ENCODE data around the gene FGD6. TPM values are rescaled to one million over a fixed set of nuclear protein-coding genes. Genes with fewer than 3 reads are reported as not detected.

The FGD6 gene
- total RNA-seq, 1 experiment from 2014 or later, result 42.5 TPM

DNA sequence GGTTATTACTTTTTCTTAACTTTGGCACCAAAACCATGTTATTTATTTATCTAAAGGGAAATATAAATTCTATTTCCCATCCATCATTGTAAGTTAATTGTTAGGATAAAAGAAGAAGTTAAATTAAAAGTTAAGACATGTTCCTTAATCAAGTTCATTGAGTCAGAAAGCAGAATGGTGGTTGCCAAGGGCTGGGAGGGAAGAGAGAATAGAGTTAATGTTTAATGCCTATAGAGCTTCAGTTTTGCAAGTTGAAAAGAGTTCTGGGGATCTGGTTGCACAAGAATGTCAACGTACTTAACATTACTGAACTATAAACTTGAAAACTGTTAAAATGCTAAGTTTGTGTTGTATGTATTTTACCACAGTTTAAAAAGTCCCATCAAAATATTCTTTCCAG lies 80.7 kb downstream of the FGD6 start:
- Histone ChIP-seq H3K9ac (ENCODE audit: low read length) (no peak overlapping the region), H3K4me3 (ENCODE audit: low read length) (no peak overlapping the region), H4K20me1 (ENCODE audit: insufficient read depth, low read depth, low read length) (no peaks in the 10 kb centered on the region), H3K27me3 (ENCODE audit: low read length) (no peaks in the 10 kb centered on the region), H3K4me1 (ENCODE audit: low read length) (no peaks in the 10 kb centered on the region), H3K27ac (ENCODE audit: low read length) (no peak overlapping the region), H3K79me2 (ENCODE audit: low read length) (peaks cover 3% of the 10 kb centered on the region; the same call in 1 of the 2 replicates), H2AFZ (ENCODE audit: low read length) (no peak overlapping the region), H3K9me2 (replicated peaks; ENCODE audit: insufficient read depth, low read length) (no peaks in the 10 kb centered on the region), H3K36me3 (ENCODE audit: insufficient read depth, low read length) (peaks cover 46% of the 10 kb centered on the region), H3K9me3 (ENCODE audit: low read length) (no peaks in the 10 kb centered on the region), H3K4me2 (ENCODE audit: low read depth, low read length, poor library complexity, severe bottlenecking) (no peak overlapping the region)
- DNase-seq, result no peak

DNA sequence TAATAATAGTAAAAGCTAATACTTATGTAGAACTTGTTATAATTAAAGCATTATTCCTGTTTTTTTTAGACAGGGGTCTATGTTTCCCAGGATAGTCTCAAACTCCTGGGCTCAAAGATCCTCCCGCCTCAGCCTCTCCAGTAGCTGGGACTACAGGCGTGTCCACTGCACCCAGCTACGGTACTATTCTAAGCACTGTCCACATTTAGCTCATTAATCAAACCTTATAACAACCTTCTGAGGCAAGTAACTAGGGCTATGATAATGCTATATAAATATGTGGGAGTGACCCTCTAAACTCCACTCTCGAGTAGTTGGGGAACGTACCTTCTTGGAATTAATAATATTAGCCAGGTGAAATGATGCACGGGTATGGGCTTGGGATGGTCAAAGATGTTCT lies 83.2 kb downstream of the FGD6 start:
- Histone ChIP-seq H3K4me1 (ENCODE audit: low read length) (no peaks in the 10 kb centered on the region), H3K27me3 (ENCODE audit: low read length) (no peaks in the 10 kb centered on the region), H4K20me1 (ENCODE audit: insufficient read depth, low read depth, low read length) (no peaks in the 10 kb centered on the region), H3K9me2 (replicated peaks; ENCODE audit: insufficient read depth, low read length) (no peaks in the 10 kb centered on the region), H3K9me3 (ENCODE audit: low read length) (no peaks in the 10 kb centered on the region), H3K27ac (ENCODE audit: low read length) (no peak overlapping the region), H3K4me3 (ENCODE audit: low read length) (no peak overlapping the region), H3K4me2 (ENCODE audit: low read depth, low read length, poor library complexity, severe bottlenecking) (no peak overlapping the region), H3K36me3 (ENCODE audit: insufficient read depth, low read length) (peaks cover 46% of the 10 kb centered on the region), H3K79me2 (ENCODE audit: low read length) (peaks cover 3% of the 10 kb centered on the region; the same call in 1 of the 2 replicates), H2AFZ (ENCODE audit: low read length) (no peak overlapping the region), H3K9ac (ENCODE audit: low read length) (no peak overlapping the region)
- no peak for DNase-seq

DNA sequence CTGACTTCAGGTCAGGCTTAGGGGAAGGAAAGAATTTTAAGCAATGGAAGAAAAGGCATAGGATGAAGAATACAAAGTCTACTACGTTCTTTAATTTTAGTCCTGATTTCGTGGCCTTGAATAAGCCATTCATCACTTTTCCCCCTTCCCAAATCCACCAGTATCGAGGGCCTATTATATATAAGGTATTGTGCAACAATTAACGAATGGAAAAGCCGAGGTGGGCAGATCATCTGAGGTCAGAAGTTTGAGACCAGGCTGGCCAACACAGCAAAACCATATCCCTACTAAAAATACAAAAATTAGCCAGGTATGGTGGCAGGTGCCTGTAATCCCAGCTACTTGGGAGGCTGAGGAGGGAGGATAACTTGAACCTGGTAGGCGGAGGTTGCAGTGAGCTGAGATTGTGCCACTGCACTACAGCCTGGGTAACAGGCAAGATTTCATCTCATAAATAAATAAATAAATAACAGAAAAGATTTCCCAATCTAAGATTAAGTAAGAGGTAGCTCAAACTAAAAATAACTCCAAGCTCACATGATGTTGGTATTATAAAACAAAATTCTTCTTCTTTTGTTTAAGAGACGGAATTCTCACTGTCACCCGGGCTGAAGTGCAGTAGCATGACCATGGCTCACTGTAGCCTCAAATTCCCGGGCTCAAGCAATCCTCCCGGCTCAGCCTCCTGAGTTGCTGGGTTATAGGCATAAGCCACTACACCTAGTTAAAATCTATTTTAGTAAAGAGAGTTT lies 85.5 kb downstream of the FGD6 start:
- Histone ChIP-seq H3K9me3 (ENCODE audit: low read length) (no peaks in the 10 kb centered on the region), H3K79me2 (ENCODE audit: low read length) (peaks cover 3% of the 10 kb centered on the region; the same call in 1 of the 2 replicates), H3K9me2 (replicated peaks; ENCODE audit: insufficient read depth, low read length) (no peaks in the 10 kb centered on the region), H3K4me1 (ENCODE audit: low read length) (no peaks in the 10 kb centered on the region), H3K9ac (ENCODE audit: low read length) (no peak overlapping the region), H2AFZ (ENCODE audit: low read length) (no peak overlapping the region), H3K36me3 (ENCODE audit: insufficient read depth, low read length) (peaks cover 56% of the 10 kb centered on the region), H4K20me1 (ENCODE audit: insufficient read depth, low read depth, low read length) (no peaks in the 10 kb centered on the region), H3K27me3 (ENCODE audit: low read length) (no peaks in the 10 kb centered on the region), H3K4me2 (ENCODE audit: low read depth, low read length, poor library complexity, severe bottlenecking) (no peak overlapping the region), H3K27ac (ENCODE audit: low read length) (no peak overlapping the region), H3K4me3 (ENCODE audit: low read length) (no peak overlapping the region)
- no peak for DNase-seq

DNA sequence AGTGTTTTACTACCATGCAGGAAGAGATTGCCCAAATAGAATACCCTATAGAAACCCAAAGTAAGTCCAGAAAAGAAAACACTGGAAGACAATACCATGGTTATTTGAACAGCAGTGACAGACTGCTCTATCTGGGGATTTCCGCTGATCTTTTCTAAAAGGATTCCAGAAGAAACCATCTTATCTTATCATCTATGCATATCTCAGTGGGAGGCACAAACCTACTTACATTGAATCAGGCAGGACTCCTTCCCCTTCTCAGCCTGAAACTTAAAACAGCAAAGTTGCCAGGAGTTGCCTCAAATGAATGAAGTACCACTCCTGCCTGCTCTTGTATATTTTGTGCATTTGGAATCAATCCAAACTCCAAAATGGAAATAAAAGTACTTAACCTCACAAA lies 87.2 kb downstream of the FGD6 start:
- H3K36me3 ChIP-seq (ENCODE audit: insufficient read depth, low read length), result peaks cover 53% of the 10 kb centered on the region
- no peak overlapping the region for H3K27ac ChIP-seq (ENCODE audit: low read length)
- no peaks in the 10 kb centered on the region for H3K4me1 ChIP-seq (ENCODE audit: low read length)
- H3K4me3 ChIP-seq (ENCODE audit: low read length), result no peak overlapping the region
- DNase-seq, result no peak
- no peaks in the 10 kb centered on the region for H3K9me3 ChIP-seq (ENCODE audit: low read length)
- no peak overlapping the region for H2AFZ ChIP-seq (ENCODE audit: low read length)
- H3K9ac ChIP-seq (ENCODE audit: low read length), result no peak overlapping the region
- no peaks in the 10 kb centered on the region for H3K27me3 ChIP-seq (ENCODE audit: low read length)
- no peaks in the 10 kb centered on the region for H3K79me2 ChIP-seq (ENCODE audit: low read length)
- H3K9me2 ChIP-seq (replicated peaks; ENCODE audit: insufficient read depth, low read length), result no peaks in the 10 kb centered on the region
- H4K20me1 ChIP-seq (ENCODE audit: insufficient read depth, low read depth, low read length), result no peaks in the 10 kb centered on the region
- no peak overlapping the region for H3K4me2 ChIP-seq (ENCODE audit: low read depth, low read length, poor library complexity, severe bottlenecking)

DNA sequence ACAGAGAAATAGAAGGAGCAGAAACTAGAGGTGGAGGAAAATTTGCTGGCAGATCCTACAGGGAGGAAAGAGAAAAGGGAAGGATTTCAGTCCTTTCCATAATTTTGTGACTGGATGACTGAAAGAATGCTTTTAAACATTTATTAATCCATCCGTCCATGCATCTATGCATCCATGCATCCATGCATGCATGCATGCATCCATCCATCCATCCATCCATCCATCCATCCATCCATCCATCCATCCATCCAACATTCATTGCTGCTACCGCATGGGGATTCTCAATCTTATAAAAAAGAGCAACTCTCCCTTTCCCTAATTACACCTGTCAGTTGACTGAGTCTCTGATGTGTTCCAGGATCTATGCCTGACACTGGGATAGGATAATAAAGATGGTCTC lies 88.2 kb downstream of the FGD6 start:
- DNase-seq, result no peak
- Histone ChIP-seq H3K4me3 (ENCODE audit: low read length) (no peak overlapping the region), H3K9ac (ENCODE audit: low read length) (no peak overlapping the region), H3K9me2 (replicated peaks; ENCODE audit: insufficient read depth, low read length) (no peaks in the 10 kb centered on the region), H3K27me3 (ENCODE audit: low read length) (no peaks in the 10 kb centered on the region), H3K36me3 (ENCODE audit: insufficient read depth, low read length) (peaks cover 58% of the 10 kb centered on the region), H2AFZ (ENCODE audit: low read length) (no peak overlapping the region), H3K9me3 (ENCODE audit: low read length) (no peaks in the 10 kb centered on the region), H3K4me2 (ENCODE audit: low read depth, low read length, poor library complexity, severe bottlenecking) (no peak overlapping the region), H3K79me2 (ENCODE audit: low read length) (no peaks in the 10 kb centered on the region), H3K4me1 (ENCODE audit: low read length) (no peaks in the 10 kb centered on the region), H3K27ac (ENCODE audit: low read length) (no peak overlapping the region), H4K20me1 (ENCODE audit: insufficient read depth, low read depth, low read length) (no peaks in the 10 kb centered on the region)

DNA sequence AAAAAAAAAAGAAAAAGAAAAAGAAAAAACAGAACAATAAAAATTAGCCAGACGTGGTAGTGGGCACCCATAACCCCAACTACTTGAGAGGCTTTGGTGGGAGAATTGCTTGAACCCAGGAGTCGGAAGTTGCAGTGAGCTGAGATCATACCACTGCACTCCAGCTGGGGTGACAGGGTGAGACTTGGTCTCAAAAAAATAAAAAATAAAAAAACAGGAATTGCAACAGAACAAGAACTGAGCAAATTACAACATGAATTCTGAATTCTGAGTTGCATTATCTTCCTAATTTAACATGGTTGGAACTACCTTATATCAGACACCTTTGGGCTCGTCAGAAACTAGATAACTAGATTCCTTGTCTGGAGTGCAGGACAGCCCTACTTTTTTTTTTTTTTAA lies 90.5 kb downstream of the FGD6 start:
- no peak for DNase-seq
- no peaks in the 10 kb centered on the region for H3K4me1 ChIP-seq (ENCODE audit: low read length)
- no peak overlapping the region for H2AFZ ChIP-seq (ENCODE audit: low read length)
- H3K36me3 ChIP-seq (ENCODE audit: insufficient read depth, low read length), result peaks cover 51% of the 10 kb centered on the region
- no peaks in the 10 kb centered on the region for H3K79me2 ChIP-seq (ENCODE audit: low read length)
- H3K27ac ChIP-seq (ENCODE audit: low read length), result no peak overlapping the region
- no peaks in the 10 kb centered on the region for H3K27me3 ChIP-seq (ENCODE audit: low read length)
- H3K9ac ChIP-seq (ENCODE audit: low read length), result no peak overlapping the region
- H4K20me1 ChIP-seq (ENCODE audit: insufficient read depth, low read depth, low read length), result no peaks in the 10 kb centered on the region
- H3K4me3 ChIP-seq (ENCODE audit: low read length), result no peak overlapping the region
- no peaks in the 10 kb centered on the region for H3K9me2 ChIP-seq (replicated peaks; ENCODE audit: insufficient read depth, low read length)
- no peak overlapping the region for H3K4me2 ChIP-seq (ENCODE audit: low read depth, low read length, poor library complexity, severe bottlenecking)
- H3K9me3 ChIP-seq (ENCODE audit: low read length), result no peaks in the 10 kb centered on the region

DNA sequence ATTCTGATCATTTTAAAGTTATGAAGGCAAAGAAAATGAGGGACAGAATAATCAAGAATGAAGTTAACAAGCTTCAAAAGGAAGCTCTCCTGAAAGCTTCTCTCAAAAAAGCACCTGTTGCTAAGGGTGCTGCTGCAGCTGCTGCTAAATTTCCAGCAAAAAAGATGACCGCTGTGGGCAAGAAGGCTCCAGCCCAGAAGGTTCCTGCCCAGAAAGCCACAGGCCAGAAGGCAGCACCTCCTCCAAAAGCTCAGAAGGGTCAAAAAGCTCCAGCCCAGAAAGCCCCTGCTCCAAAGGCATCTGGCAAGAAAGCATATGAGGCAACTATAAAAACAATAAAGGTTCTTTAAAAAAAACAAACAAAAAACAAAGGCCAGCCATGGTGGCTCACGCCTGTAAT lies 91.2 kb downstream of the FGD6 start:
- no peak overlapping the region for H3K27ac ChIP-seq (ENCODE audit: low read length)
- H3K4me1 ChIP-seq (ENCODE audit: low read length), result no peaks in the 10 kb centered on the region
- H3K9ac ChIP-seq (ENCODE audit: low read length), result no peak overlapping the region
- H3K27me3 ChIP-seq (ENCODE audit: low read length), result no peaks in the 10 kb centered on the region
- H4K20me1 ChIP-seq (ENCODE audit: insufficient read depth, low read depth, low read length), result no peaks in the 10 kb centered on the region
- no peak overlapping the region for H3K4me3 ChIP-seq (ENCODE audit: low read length)
- H3K36me3 ChIP-seq (ENCODE audit: insufficient read depth, low read length), result peaks cover 51% of the 10 kb centered on the region
- no peak overlapping the region for H3K4me2 ChIP-seq (ENCODE audit: low read depth, low read length, poor library complexity, severe bottlenecking)
- H3K79me2 ChIP-seq (ENCODE audit: low read length), result no peaks in the 10 kb centered on the region
- no peaks in the 10 kb centered on the region for H3K9me3 ChIP-seq (ENCODE audit: low read length)
- no peaks in the 10 kb centered on the region for H3K9me2 ChIP-seq (replicated peaks; ENCODE audit: insufficient read depth, low read length)
- DNase-seq, result no peak
- H2AFZ ChIP-seq (ENCODE audit: low read length), result no peak overlapping the region

DNA sequence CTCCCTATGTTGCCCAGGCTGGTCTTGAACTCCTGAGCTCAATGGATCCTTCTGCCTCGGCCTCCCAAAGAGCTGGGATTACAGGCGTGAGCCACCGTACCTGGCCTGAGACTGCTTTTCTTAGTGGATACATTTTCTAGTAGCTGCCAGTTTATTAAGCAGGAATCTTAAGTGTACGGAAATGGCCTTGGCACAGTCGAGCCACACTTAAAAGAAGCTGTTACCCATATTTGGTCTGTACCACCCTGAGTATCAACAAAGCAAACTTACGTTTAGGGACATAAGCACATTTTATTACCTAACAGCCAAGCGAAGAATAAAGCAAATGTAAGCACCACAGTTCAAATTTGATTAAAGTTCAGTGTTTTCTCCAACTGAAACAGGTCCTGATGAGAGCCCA lies 93.2 kb downstream of the FGD6 start:
- no peak overlapping the region for H3K4me2 ChIP-seq (ENCODE audit: low read depth, low read length, poor library complexity, severe bottlenecking)
- H3K27ac ChIP-seq (ENCODE audit: low read length), result no peak overlapping the region
- no peaks in the 10 kb centered on the region for H4K20me1 ChIP-seq (ENCODE audit: insufficient read depth, low read depth, low read length)
- H3K4me1 ChIP-seq (ENCODE audit: low read length), result peaks cover 3% of the 10 kb centered on the region; the same call in 1 of the 2 replicates
- no peak for DNase-seq
- H3K36me3 ChIP-seq (ENCODE audit: insufficient read depth, low read length), result peaks cover 39% of the 10 kb centered on the region
- H2AFZ ChIP-seq (ENCODE audit: low read length), result no peak overlapping the region
- H3K9ac ChIP-seq (ENCODE audit: low read length), result no peak overlapping the region
- H3K9me3 ChIP-seq (ENCODE audit: low read length), result no peaks in the 10 kb centered on the region
- H3K9me2 ChIP-seq (replicated peaks; ENCODE audit: insufficient read depth, low read length), result no peaks in the 10 kb centered on the region
- H3K27me3 ChIP-seq (ENCODE audit: low read length), result no peaks in the 10 kb centered on the region
- no peaks in the 10 kb centered on the region for H3K79me2 ChIP-seq (ENCODE audit: low read length)
- no peak overlapping the region for H3K4me3 ChIP-seq (ENCODE audit: low read length)

Measured in Karpas-422 (cell line).